ENCODE data around the gene SLC6A7. TPM values are rescaled to one million over a fixed set of nuclear protein-coding genes. Genes with fewer than 3 reads are reported as not detected.

Gene SLC6A7
- polyA plus RNA-seq, 1 of the 3 experiments (the other 2 are of a cell fraction) = not detected

DNA sequence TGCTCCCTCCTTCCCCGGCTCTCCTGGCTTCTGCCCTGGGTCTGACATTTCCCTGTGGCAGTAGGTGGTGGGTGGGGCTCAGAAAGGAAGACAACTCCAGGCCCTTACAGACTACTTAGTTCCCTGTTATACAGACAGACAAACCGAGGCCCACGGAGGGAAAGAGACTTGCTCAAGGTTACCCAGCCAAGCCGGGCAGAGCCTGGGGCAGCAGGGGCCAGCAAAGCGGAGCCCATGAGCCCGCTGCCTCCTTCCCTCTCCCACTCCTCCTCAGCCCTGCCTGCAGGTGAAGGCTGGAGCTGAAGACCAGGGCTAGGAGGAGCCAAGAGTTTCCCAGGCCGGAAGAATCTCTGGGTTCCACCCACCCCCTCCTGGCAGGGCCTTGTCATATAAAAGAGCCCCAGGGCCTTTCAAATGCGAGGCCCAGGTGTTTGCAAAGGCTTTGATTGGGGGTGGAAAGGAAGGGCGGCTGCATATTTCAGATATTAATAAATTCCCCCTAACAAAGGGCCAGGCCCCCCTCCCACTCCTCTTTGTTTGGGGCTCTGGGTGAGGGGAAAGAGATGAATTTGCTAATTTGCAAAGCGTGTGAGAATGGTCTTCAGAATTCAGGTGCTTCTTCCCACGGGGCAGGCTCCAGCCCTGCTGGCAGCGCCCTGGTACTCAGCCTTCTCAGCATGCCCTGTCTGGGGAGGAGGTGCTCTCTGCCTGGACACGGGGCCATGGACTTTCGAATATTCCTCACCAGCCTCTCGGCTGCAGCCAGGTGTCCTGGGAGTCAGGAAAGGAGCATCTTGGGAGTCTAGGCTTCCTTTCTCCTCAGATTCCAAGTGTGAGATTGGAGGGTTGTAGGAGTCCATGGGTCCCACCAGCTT is 21.5 kb downstream of the SLC6A7 start:
- no peak overlapping the region for H3K27ac ChIP-seq (ENCODE audit: low read depth in 2 of 2, low read length in 1 of 2)
- no peaks in the 10 kb centered on the region for H3K36me3 ChIP-seq (replicated peaks in 1 of 2; ENCODE audit: control insufficient read depth in 1 of 2, insufficient read depth in 2 of 2, low read length in 1 of 2)
- no peaks in the 10 kb centered on the region for H3K79me2 ChIP-seq (ENCODE audit: insufficient read depth)
- H3K9me3 ChIP-seq = no peaks in the 10 kb centered on the region
- no peak overlapping the region for H3K4me3 ChIP-seq (ENCODE audit: low read depth in 2 of 2, low read length in 1 of 2)
- TF ChIP-seq, protein P1, sequence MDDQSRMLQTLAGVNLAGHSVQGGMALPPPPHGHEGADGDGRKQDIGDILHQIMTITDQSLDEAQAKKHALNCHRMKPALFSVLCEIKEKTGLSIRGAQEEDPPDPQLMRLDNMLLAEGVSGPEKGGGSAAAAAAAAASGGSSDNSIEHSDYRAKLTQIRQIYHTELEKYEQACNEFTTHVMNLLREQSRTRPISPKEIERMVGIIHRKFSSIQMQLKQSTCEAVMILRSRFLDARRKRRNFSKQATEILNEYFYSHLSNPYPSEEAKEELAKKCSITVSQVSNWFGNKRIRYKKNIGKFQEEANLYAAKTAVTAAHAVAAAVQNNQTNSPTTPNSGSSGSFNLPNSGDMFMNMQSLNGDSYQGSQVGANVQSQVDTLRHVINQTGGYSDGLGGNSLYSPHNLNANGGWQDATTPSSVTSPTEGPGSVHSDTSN (IDR thresholded peaks at IDR 0.05) = no peak
- TF ChIP-seq NRF1 (IDR thresholded peaks at IDR 0.05; ENCODE audit: low read depth, low read length) = no peak
- TF ChIP-seq, protein P2, sequence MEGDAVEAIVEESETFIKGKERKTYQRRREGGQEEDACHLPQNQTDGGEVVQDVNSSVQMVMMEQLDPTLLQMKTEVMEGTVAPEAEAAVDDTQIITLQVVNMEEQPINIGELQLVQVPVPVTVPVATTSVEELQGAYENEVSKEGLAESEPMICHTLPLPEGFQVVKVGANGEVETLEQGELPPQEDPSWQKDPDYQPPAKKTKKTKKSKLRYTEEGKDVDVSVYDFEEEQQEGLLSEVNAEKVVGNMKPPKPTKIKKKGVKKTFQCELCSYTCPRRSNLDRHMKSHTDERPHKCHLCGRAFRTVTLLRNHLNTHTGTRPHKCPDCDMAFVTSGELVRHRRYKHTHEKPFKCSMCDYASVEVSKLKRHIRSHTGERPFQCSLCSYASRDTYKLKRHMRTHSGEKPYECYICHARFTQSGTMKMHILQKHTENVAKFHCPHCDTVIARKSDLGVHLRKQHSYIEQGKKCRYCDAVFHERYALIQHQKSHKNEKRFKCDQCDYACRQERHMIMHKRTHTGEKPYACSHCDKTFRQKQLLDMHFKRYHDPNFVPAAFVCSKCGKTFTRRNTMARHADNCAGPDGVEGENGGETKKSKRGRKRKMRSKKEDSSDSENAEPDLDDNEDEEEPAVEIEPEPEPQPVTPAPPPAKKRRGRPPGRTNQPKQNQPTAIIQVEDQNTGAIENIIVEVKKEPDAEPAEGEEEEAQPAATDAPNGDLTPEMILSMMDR (IDR thresholded peaks at IDR 0.05) = no peak
- no peak for TF ChIP-seq RXRA (IDR thresholded peaks at IDR 0.05; ENCODE audit: borderline replicate concordance, low read depth)
- TF ChIP-seq, protein P3, sequence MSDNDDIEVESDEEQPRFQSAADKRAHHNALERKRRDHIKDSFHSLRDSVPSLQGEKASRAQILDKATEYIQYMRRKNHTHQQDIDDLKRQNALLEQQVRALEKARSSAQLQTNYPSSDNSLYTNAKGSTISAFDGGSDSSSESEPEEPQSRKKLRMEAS (IDR thresholded peaks at IDR 0.05; ENCODE audit: low read depth) = no peak
- TF ChIP-seq TAF1 (IDR thresholded peaks at IDR 0.05; ENCODE audit: borderline replicate concordance, low read depth, low read length) = no peak
- no peak for TF ChIP-seq GATA2 (CRISPR knock-in tag; IDR thresholded peaks at IDR 0.05)
- no peak for TF ChIP-seq FOXM1 (IDR thresholded peaks at IDR 0.05; ENCODE audit: low read depth)
- no peak for TF ChIP-seq YY1 (IDR thresholded peaks at IDR 0.05; ENCODE audit: low read depth)
- TF ChIP-seq, protein P4, sequence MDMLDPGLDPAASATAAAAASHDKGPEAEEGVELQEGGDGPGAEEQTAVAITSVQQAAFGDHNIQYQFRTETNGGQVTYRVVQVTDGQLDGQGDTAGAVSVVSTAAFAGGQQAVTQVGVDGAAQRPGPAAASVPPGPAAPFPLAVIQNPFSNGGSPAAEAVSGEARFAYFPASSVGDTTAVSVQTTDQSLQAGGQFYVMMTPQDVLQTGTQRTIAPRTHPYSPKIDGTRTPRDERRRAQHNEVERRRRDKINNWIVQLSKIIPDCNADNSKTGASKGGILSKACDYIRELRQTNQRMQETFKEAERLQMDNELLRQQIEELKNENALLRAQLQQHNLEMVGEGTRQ (IDR thresholded peaks at IDR 0.05; ENCODE audit: borderline replicate concordance, low read depth, low read length) = no peak
- no peak for TF ChIP-seq POLR2AphosphoS5 (IDR thresholded peaks at IDR 0.05; ENCODE audit: low read depth, low read length)
- TF ChIP-seq SIN3A (IDR thresholded peaks at IDR 0.05; ENCODE audit: borderline replicate concordance, low read depth, low read length) = no peak
- no peak for TF ChIP-seq MXI1 (IDR thresholded peaks at IDR 0.05; ENCODE audit: low read depth, low read length)
- TF ChIP-seq GABPA (IDR thresholded peaks at IDR 0.05; ENCODE audit: low read depth) = no peak
- no peaks in the 10 kb centered on the region for H4K20me1 ChIP-seq (ENCODE audit: insufficient read depth)
- ChIA-PET CTCF (interaction anchor here (0.6 to 9.7 kb wide), 4 partner anchors 36 to 84 kb away, joined by 3 to 173 read pairs (median 4); no protein-coding TSS in a partner anchor), POLR2A (no interaction called here)
- no peaks in the 10 kb centered on the region for H3K9me2 ChIP-seq
- H2AFZ ChIP-seq (ENCODE audit: low read depth) = no peak overlapping the region
- H3K9ac ChIP-seq = no peak overlapping the region
- H3K4me1 ChIP-seq (ENCODE audit: control insufficient read depth in 1 of 2, insufficient read depth in 2 of 2, low read depth in 1 of 2, low read length in 1 of 2) = 0 out of 4 replicates have a peak, but pooled peaks cover 0 to 4% of the 10 kb centered on the region in 2 experiments
- no peaks in the 10 kb centered on the region for H3F3A ChIP-seq (replicated peaks; ENCODE audit: insufficient read depth)
- no peak overlapping the region for H3K4me2 ChIP-seq
- 88% methylated on average over 10 of the region's 15 CpGs for WGBS (ENCODE audit: low lambda C conversion rate)
- no peaks in the 10 kb centered on the region for H3K27me3 ChIP-seq (ENCODE audit: insufficient read depth)
- no peak for DNase-seq
